CMK (cell line): ENCODE data around the gene EPAS1.

ENCODE experiments used
- DNase-seq: peaks from one replicate; pipeline ENCODE4 v3.0.0-alpha.2; 2010; ENCODE audit warnings: low read depth

EPAS1 gene

GRCh38 chr2:46302005-46302695 lies 4.9 kb downstream of the EPAS1 start:
- DNase-seq, result no peak

DNA sequence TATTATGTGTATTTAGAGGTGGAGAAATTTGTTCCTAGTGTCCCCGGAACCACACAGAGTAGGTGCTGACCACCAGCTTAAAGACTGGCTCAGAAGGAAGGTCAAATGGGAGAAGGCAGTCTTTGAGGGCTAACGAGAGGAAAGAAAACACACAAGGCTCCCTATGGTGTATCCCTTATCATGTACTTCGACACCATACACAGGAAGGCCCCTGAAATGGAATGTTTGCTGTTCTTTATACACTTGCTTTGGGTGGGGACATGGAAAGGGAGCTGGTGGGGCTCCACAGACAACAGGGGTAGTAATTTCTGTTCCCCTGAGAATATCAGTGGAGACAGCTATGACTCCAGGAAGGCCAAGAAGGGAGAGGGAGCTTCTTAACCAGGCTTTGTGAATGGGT lies 6.0 kb downstream of the EPAS1 start:
- DNase-seq, result no peak

- no peak for DNase-seq
These were observed 6.6 kb downstream of the EPAS1 start for GRCh38 chr2:46303822-46304221.

DNA sequence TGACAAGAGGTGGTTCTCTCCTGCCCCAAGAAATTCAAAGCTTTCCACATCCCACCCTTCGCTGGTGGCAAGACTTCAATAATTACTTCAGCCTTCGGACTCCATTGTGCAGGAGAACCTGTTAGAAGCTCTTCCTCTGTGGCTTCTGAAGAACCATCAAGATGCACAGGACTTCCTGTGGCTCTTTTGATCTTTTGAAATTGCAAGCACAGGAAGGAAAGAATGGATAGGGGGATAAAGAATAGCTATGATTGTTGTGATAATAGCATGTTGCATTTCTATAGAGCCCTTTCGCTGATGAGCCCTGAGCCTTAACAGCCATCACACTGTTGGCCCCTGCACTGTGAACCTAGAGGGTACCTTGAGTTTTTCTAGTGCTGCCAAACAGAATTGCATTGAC lies 7.4 kb downstream of the EPAS1 start:
- DNase-seq, result no peak

GRCh38 chr2:46305187-46305586 lies 8.0 kb downstream of the EPAS1 start:
- DNase-seq, result no peak

DNA sequence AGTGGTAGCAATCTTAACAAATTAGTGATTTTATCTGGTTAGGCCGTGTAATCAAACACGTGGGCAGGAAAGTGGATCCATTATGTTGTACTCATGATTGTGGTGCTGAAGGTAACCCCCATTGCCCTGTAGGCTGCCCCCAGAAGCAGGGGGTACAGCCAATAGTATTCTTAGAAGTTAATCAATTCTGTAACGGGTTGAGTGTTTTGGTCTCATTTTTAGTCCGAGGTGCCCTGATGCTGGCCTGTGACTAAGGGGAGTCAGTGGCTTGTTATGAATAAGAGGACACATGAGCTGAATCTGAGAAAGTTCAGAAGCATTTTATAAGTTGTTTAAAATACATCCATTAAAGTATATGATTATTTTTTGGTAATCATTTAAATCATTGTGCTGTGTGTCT lies 8.6 kb downstream of the EPAS1 start:
- no peak for DNase-seq

DNA sequence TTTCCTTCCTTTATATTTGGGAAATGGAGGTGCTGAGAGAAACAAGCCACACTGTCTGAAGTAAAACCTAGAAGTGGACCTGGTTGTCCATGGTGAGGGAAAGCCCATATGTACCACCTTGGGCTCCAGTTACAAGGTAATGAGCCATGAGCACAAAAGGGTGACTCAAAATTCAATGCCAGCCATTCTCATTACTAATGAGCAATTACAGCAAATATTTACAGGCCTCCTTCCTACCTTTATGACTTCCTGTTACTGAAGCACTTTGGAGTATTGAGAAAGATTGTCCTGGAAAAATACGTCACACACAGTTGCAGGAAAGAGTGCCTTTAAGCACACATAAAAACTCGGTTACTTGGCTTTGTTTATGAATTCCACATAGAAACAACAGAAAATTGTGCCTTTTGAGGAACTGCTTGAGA lies 9.1 kb downstream of the EPAS1 start:
- DNase-seq, result no peak

- no peak for DNase-seq
These were observed 9.9 kb downstream of the EPAS1 start for GRCh38 chr2:46306988-46307655.

DNA sequence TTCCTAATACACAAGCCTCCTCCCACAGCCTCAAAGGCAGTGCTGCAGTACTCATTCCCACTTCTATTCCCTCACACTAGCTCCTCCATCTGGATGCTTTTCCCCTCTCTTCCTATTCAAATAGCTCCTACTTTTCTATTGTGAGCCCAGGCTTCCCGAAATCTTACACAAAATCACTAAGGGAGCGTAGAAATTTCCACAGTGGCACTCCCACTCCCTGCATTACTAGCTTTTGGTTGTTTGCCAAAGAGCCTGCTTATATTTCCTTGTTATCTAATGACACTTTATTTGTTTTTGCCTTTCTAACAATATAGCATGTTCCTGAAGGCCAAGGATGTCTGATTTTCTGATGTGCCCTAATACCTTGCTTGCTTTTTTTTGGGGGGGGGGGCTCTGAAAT lies 10.9 kb downstream of the EPAS1 start:
- no peak for DNase-seq

DNA sequence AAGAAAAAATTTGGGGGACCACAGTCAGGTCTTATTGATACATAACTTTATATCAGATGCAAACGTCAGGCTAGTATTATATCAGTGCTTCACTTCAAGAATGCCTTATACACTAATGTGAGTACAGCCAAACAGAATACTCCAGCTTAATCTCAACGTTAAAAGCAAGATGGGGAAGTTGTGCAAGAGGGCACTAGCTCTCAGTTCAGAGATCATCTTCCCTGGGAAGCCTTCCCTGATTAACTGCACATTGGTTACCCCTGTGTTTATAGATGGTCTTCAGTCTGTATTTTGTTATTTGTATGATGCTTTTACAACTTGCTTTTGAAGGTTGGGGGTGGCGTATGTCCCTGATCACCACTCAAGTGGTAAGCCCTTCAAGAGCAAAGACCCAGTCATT lies 11.4 kb downstream of the EPAS1 start:
- DNase-seq, result no peak

DNA sequence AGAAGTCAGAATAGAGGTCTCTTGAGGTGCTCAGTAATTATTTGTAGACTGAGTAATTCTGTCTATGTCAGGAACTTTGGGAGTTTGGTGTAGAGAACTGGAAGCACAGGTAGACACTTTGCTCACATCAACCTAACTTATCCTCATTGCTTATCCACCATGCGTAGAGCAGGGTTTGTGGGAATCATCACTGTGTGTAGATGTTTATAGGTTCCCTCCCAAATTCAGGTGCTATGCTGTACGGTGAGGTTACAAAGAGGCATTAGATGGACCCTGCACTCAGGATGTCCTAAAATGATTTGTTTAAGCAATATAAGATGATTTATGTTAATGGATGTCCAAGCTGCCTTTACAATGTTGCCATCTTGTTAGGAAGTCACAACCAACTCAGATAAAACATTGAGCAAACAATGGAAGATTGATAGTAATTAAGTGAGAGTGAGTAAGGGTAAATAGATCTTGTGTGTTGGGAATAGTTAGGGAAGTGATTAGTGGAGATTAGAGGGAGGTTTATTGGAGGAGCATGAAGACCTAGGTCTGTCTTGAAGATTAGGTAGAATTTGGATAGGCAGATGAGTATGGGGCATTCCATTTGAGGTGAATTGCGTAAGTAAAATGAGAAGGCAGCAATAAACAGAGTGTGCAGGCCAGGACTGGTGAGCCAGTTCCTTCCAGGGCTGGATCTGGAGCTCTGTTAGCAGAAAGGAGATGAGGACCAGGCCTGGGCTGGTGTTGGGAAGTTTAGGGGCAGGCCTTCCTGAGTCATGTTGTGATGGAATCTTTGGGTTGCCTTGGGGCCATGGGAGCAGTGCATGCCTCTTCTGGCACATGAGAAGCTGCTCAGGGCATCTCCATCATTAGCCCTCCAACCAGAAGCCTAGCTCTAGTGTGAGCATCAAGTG lies 12.1 kb downstream of the EPAS1 start:
- DNase-seq, result no peak

GRCh38 chr2:46310446-46310845 lies 13.2 kb downstream of the EPAS1 start:
- DNase-seq, result no peak

DNA sequence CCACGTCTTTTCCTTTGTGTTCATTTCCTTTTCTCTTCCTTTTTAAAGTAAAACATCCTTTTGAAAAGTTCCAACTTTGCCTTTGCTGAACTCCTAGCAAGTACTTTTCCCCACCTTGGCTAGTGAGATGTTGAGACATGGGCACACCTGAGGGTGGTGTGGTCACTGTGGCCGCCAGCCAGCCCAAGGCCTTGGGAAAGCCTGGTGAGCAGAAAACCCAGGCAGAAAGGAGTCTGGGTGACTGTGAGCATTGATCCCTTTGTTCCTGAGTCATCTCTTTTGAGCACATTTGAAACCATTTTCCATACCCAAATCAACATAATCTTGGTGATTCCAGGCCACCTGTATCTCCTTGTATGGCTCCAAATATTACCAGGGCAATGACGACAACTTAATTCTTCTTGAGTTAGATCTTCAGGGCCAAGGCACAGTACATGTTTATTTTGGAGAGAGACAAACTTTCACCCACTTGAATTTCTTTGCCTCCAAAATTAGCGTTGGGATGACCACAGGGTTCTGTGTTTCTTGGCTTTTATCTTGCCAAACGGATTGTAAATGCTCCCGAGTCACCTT lies 14.5 kb downstream of the EPAS1 start:
- DNase-seq, result no peak

- no peak for DNase-seq
These were observed 15.9 kb downstream of the EPAS1 start for GRCh38 chr2:46313063-46313462.

- no peak for DNase-seq
These were observed 17.0 kb downstream of the EPAS1 start for GRCh38 chr2:46314065-46314835.

GRCh38 chr2:46315103-46315890 lies 18.1 kb downstream of the EPAS1 start:
- DNase-seq, result no peak

- no peak for DNase-seq
These were observed 19.9 kb downstream of the EPAS1 start for GRCh38 chr2:46317094-46317486.

DNA sequence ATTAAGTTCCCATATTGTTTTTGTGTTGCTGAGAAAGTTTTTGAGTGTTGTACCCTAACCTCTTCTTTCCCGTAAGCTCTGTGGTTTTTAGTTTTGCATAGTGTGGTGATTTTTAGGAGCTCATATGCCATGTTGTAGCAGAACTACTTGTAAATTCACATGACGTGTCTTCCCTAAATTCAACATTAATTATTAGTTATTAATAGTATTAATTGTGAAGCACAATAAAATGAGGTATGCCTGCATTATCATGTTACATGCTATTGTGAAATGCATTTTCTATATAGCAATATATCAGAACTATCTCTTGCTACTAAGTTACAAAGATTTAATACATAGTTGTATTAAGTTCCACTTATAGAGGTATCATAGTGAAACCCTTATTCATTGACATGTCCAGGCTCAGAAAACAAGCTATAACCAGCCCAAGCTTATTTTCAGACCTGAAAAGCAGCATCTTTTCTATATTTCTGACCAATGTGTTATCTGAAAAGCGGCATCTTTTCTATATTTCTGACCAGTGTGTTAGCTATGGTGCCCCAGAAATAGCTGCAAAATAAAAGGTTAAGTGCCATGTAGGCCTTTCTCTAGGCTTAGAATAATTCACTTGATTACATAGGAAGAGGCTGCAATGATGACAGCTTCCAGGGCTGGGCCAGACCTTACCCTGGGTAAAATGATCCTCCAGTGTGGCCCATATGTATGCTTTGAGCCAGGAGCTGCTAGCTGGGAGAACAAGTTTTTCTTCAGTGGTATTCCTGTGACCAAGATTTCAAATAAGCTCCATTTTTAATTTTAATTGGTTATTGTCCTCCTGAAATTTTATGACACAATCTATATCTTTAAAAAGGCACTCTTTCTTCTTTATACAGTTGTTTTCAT lies 21.6 kb downstream of the EPAS1 start:
- no peak for DNase-seq

DNA sequence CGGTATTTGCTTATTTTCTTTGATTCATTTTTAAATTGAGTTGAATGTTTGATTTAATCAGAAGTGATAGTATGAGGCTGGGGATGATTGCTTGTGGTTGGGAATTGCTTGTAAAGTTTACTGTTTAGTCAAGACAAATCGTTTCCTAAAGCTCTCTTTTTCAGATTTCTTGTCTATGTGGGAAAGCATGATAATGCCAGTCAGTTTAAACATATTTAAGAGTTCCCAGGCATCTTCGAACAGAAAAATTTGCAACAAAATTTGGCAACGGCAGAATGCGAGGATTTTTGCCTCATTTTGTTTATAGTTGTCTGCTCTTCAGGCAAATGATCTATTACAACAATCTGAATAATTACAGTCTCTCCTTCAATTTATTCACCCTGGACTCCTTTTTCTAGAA lies 22.5 kb downstream of the EPAS1 start:
- no peak for DNase-seq

DNA sequence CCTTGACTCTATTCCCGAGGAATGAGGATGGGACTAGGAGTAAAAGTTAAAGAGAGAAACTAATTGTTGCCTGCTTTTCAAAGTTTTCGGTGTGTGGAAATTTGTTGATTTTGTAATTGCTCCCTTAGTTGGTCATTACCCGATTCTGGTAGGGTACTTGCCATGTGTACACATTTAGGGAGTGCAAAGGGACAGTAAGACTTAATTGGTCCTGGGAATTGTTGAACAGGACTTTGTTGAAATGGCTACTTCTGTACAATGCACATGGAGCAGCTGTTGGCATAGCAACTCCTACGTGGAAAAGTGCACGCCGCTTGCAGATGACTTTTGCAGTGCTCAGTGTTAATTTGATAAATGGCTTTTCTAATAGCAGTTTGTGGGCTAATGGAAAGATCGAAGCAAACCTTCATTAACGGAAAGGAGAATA lies 22.9 kb downstream of the EPAS1 start:
- DNase-seq, result no peak
